HG03571 (cell line): ENCODE data around the gene LHX8.
"Not testable (repeated sequence)": the region's sequence is repeated elsewhere in the genome, so short reads cannot be mapped to it uniquely, and the experiment has no call there.

Source experiments
- ATAC-seq: cut with Tn5 transposase; IDR thresholded peaks from one replicate; pipeline ENCODE4 v1.9.1; 2021; ENCODE audit not compliant: unreplicated experiment

The LHX8 gene

DNA sequence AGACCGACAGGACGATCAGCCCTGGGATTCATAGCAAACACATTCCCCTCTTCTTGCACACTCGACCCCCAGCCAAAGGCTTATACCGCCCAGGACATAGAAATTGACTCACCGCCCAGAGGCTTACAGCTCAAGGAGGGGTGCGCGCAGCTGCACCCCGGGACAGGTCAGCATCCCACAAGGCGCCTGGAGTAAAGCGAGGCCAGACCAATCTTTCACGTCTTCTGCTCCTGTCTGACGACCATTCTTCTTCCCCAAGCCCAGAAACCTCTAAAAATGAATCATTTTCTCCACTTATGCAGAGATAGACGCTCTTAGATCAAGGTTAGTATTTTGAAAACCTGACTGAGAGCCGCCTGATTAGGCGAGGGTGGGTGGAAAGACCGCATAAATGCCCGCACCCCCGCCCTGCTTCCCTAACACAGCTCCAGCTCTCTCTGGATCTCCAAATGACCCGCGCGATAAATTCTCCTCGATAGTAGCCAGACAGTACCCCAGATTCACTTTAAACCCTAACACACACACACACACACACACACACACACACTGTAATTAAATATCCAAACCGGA is 1.9 kb upstream of the LHX8 start:
- no peak for ATAC-seq

GRCh38 chr1:75132812-75133619 is 1.2 kb upstream of the LHX8 start:
- ATAC-seq = no peak

GRCh38 chr1:75134647-75135572 is 722 bp downstream of the LHX8 start:
- ATAC-seq = no peak

- ATAC-seq = no peak
Measured at GRCh38 chr1:75135573-75136194, 1.5 kb downstream of the LHX8 start.

GRCh38 chr1:75136195-75136815 is 2.1 kb downstream of the LHX8 start:
- ATAC-seq = no peak

DNA sequence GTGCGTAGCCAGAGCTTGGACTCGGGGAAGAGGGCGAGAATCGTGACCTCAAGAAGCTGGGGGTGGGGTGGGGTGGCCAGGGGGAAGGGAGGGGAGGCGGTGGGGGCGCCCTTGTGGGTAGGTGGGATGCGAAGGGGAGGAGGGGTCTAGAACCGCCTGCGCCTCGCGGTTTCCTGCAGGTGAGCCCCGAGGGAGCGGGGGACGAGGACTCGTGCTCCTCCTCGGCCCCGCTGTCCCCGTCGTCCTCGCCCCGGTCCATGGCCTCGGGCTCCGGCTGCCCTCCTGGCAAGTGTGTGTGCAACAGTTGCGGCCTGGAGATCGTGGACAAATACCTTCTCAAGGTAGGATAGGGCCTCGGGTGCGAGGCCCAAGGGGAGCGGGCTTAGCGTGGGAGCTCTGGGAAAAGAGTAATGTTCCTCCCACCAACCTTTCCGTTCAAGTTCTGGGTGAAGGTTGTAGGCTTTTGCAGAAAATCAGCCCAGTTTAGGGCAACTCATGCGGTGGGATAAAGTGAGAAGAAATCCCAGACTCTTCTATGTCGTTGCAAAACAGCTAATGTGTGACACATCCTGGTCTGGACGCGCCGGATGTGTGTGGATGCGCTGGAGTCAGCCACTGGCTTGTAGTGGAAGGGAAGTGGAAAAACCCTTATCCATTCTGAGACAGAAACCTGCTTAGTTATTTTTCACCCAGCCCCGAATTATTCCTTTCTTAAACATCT is 2.9 kb downstream of the LHX8 start:
- no peak for ATAC-seq

DNA sequence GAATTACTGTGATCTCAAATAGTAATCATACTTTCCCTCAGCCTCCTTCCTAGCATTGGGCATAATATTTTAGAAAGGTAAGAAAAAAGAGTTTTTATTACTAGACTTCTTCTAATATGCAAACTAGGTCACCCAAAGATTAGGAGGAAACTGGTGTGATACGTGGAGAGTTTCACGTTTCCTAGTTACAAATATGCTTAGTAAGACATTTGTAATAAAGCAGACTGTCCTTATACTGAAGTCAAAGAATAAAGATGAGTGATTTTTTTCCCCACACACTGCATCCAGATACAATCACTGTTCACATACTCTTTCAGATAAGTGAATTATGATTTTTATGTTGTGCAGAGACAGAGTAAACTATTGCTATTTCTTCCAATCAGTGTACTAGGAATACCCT is 17.9 kb downstream of the LHX8 start:
- ATAC-seq = no peak

- ATAC-seq = no peak
Measured at GRCh38 chr1:75159154-75159553, 25.0 kb downstream of the LHX8 start.

DNA sequence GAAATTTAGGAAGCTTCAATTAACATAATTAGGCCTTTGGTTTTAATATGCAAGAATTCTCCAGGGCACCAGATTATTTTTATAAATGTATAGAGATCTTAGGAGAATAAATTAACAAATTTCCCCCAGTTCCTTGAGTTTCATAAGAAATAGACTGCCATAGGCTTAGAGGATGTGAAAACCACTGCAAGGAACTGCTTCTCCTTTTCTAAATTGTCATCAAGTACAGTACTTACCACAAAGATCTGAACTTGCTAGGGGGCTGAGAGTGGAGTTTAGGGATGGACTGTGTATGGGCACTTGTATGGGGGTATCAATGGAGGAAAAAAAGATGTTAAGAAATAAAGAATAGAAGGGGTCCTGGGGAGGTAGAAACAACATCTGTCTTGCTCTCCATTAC is 31.1 kb downstream of the LHX8 start:
- no peak for ATAC-seq

GRCh38 chr1:75166821-75167220 is 32.6 kb downstream of the LHX8 start:
- no peak for ATAC-seq

GRCh38 chr1:75170011-75170410 is 35.8 kb downstream of the LHX8 start:
- no peak for ATAC-seq

DNA sequence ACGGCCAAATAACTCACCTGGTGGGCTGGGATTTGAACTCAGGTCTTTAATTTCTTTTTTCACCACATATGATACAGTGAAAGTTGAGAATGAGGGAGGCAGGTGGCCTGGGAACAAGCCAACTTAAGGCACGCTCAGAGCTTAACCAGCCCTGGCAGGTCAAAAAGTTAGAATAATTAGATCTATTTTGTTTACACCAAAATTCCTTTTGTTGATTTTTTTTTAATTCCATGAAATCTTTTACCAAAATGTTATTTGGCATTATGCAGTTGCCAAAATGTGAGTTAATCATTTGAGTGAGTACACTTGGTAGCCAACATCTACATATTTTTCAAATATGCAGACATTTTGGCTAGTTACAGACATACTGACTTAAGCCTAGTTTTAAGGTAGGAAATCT is 36.8 kb downstream of the LHX8 start:
- no peak for ATAC-seq

DNA sequence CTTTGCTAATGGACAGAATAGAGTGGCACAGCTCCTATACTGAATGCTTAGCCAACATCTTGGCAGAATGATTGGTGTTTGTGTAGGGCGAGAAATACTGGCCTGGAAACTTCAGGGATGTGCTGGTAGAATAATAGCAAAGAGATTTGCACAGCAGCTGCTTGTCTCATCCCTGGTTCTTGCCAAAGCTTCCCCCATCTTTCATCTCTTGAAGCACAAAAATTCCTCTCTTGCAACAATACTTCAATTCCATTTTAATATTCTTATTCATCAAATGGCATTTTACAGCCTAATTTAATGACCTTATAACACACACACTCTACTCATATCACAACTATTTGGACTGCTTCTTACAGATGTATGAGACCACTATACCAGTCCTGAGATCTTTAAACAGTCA is 37.7 kb downstream of the LHX8 start:
- no peak for ATAC-seq

GRCh38 chr1:75172556-75172955 is 38.4 kb downstream of the LHX8 start:
- no peak for ATAC-seq

GRCh38 chr1:75174031-75174760 is 40.0 kb downstream of the LHX8 start:
- ATAC-seq = no peak

- not testable (repeated sequence) for ATAC-seq
Measured at GRCh38 chr1:75181214-75181955, 47.2 kb downstream of the LHX8 start.

DNA sequence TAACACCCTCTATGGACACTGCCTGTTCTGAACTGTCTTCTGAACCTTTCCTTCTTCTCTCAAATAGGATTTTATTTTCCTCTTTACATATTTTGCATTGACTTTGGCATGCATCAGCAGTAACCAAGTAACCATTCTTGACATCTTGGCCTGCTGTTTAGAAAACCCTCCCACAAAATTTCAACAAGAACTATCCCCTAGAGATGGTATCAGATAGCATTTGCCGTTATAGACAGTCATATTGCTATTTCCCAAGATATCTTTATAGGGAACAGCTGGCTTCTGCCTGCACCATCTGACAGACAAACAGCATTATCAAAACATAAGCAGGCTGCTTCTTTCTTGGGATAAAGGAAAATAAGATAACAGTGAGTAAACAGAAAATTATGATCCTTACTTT is 54.7 kb downstream of the LHX8 start:
- no peak for ATAC-seq

DNA sequence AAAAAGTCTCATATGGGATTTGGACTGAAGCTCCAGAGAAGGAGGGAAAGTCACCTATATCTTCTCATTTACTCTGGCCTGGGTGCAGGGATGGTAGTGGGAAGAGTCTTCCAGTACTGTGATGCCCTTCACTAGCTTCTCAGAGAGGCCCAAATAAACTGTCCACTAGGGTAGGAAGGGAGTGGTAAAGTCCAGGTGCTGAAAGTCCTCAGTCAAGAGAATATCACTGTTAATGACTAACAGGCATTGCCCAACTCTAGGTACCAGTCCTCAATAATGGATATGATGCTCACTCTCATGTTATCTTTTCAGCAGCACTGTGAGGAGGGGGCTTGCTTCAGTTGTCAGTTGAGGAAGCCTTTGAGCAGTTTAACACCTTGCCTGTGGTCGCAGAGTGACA is 64.0 kb downstream of the LHX8 start:
- no peak for ATAC-seq

- ATAC-seq = no peak
Measured at GRCh38 chr1:75198761-75199160, 64.6 kb downstream of the LHX8 start.
